GM21723 (cell line): ENCODE results near the gene MKLN1.
"Not testable (repeated sequence)": the region's sequence is repeated elsewhere in the genome, so short reads cannot be mapped to it uniquely, and the experiment has no call there.

Experiments used
- ATAC-seq: cut with Tn5 transposase; IDR thresholded peaks from one replicate; pipeline ENCODE4 v1.9.1; 2021; ENCODE audit warnings: mild to moderate bottlenecking, moderate library complexity; ENCODE audit not compliant: unreplicated experiment

The MKLN1 gene

GRCh38 chr7:131327626-131328376 lies at the start of gene MKLN1:
Gene MKLN1, plus strand, starts transcription at chr7:131327876. Its CDS starts 24 bp downstream, at chr7:131327900.
- ATAC-seq = peak; percentile 91

GRCh38 chr7:131279044-131279443 lies 48.6 kb upstream of the MKLN1 start:
- no peak for ATAC-seq

- no peak for ATAC-seq
Observed at GRCh38 chr7:131281266-131282048, 46.2 kb upstream of the MKLN1 start.

- no peak for ATAC-seq
Observed at GRCh38 chr7:131284702-131285419, 42.8 kb upstream of the MKLN1 start.

GRCh38 chr7:131285556-131285955 lies 42.1 kb upstream of the MKLN1 start:
- ATAC-seq = no peak

GRCh38 chr7:131288450-131288849 lies 39.2 kb upstream of the MKLN1 start:
- no peak for ATAC-seq

- ATAC-seq = no peak
Observed at GRCh38 chr7:131289051-131289450, 38.6 kb upstream of the MKLN1 start.

- no peak for ATAC-seq
Observed at GRCh38 chr7:131292141-131292905, 35.4 kb upstream of the MKLN1 start.

GRCh38 chr7:131293018-131293417 lies 34.7 kb upstream of the MKLN1 start:
- no peak for ATAC-seq

GRCh38 chr7:131294553-131294952 lies 33.1 kb upstream of the MKLN1 start:
- no peak for ATAC-seq

- ATAC-seq = no peak
Observed at GRCh38 chr7:131298608-131298992, 29.1 kb upstream of the MKLN1 start.

GRCh38 chr7:131299074-131299473 lies 28.6 kb upstream of the MKLN1 start:
- ATAC-seq = no peak

GRCh38 chr7:131300078-131300477 lies 27.6 kb upstream of the MKLN1 start:
- no peak for ATAC-seq

- ATAC-seq = no peak
Observed at GRCh38 chr7:131300572-131301466, 26.9 kb upstream of the MKLN1 start.

- no peak for ATAC-seq
Observed at GRCh38 chr7:131302446-131302845, 25.2 kb upstream of the MKLN1 start.

GRCh38 chr7:131302876-131303707 lies 24.6 kb upstream of the MKLN1 start:
- ATAC-seq = no peak

GRCh38 chr7:131305152-131305551 lies 22.5 kb upstream of the MKLN1 start:
- ATAC-seq = no peak

- ATAC-seq = not testable (repeated sequence)
Observed at GRCh38 chr7:131306041-131306440, 21.6 kb upstream of the MKLN1 start.

- no peak for ATAC-seq
Observed at GRCh38 chr7:131306777-131307176, 20.9 kb upstream of the MKLN1 start.
